IPS DF 19.7 (cell line): ENCODE data around the gene TRIM68.

Experiments used
- DNase-seq: peaks from one replicate; pipeline ENCODE4 v3.0.0-alpha.2; 2013; ENCODE audit warnings: low read depth, low spot score

Gene TRIM68

GRCh38 chr11:4606231-4607015 lies 1.6 kb downstream of the TRIM68 start:
- no peak for DNase-seq

GRCh38 chr11:4605057-4605456 lies 3.0 kb downstream of the TRIM68 start:
- DNase-seq = no peak

- no peak for DNase-seq
Observed at GRCh38 chr11:4593739-4594138, 14.3 kb downstream of the TRIM68 start, which contains the start of gene OR52I1. Gene OR52I1 (plus strand): TSS chr11:4594039. CDS start chr11:4594039, 0 bp downstream.

GRCh38 chr11:4589017-4589416 lies 19.0 kb downstream of the TRIM68 start:
- no peak for DNase-seq

GRCh38 chr11:4581443-4581842 lies 26.6 kb downstream of the TRIM68 start, which contains the start of gene OR52I2:
Gene OR52I2 (plus strand): TSS chr11:4581743.
- DNase-seq = no peak

GRCh38 chr11:4580124-4580523 lies 27.9 kb downstream of the TRIM68 start:
- no peak for DNase-seq

GRCh38 chr11:4578624-4579023 lies 29.4 kb downstream of the TRIM68 start:
- DNase-seq = no peak

- DNase-seq = no peak
Observed at GRCh38 chr11:4577761-4578160, 30.3 kb downstream of the TRIM68 start.

- DNase-seq = no peak
Observed at GRCh38 chr11:4576880-4577279, 31.2 kb downstream of the TRIM68 start.

GRCh38 chr11:4569075-4569474 lies 39.0 kb downstream of the TRIM68 start:
- DNase-seq = no peak

GRCh38 chr11:4565371-4565770 lies 42.7 kb downstream of the TRIM68 start:
- DNase-seq = no peak

GRCh38 chr11:4560467-4560866 lies 47.6 kb downstream of the TRIM68 start:
- DNase-seq = no peak

GRCh38 chr11:4559527-4560440 lies 48.2 kb downstream of the TRIM68 start:
- DNase-seq = no peak

- DNase-seq = no peak
Observed at GRCh38 chr11:4551346-4551979, 56.6 kb downstream of the TRIM68 start.
